Trophoblast cell (in vitro differentiated cells and primary cell): ENCODE measurements around the gene MRPS31.

Experiments
- DNase-seq, 2 donors: peaks; one replicate each; pipeline ENCODE4 v3.0.0-alpha.2; 2016
- H2AFZ ChIP-seq: 2 replicates; pipeline ENCODE4 v1.6.1; 2013; ENCODE audit warnings: low read length, moderate library complexity, mild to moderate bottlenecking; ENCODE audit not compliant: insufficient read depth, poor library complexity
- H2AK5ac ChIP-seq: 2 replicates; pipeline ENCODE4 v1.6.1; 2013; ENCODE audit warnings: mild to moderate bottlenecking, low read length
- H2BK120ac ChIP-seq: 2 replicates; pipeline ENCODE4 v1.6.1; 2013; ENCODE audit warnings: low read length, mild to moderate bottlenecking, moderate library complexity; ENCODE audit not compliant: insufficient read depth, poor library complexity
- H2BK12ac ChIP-seq: 2 replicates; pipeline ENCODE4 v1.6.1; 2013; ENCODE audit warnings: mild to moderate bottlenecking, low read length, moderate library complexity
- H2BK5ac ChIP-seq: 2 replicates; pipeline ENCODE4 v1.6.1; 2013; ENCODE audit warnings: low read length, low read depth, moderate library complexity, mild to moderate bottlenecking; ENCODE audit not compliant: poor library complexity
- H3K14ac ChIP-seq: 2 replicates; pipeline ENCODE4 v1.6.1; 2013; ENCODE audit warnings: mild to moderate bottlenecking, low read length
- H3K18ac ChIP-seq: 2 replicates; pipeline ENCODE4 v1.6.1; 2013; ENCODE audit warnings: mild to moderate bottlenecking, low read length
- H3K23ac ChIP-seq: 2 replicates; pipeline ENCODE4 v1.6.1; 2013; ENCODE audit warnings: low read length
- H3K27ac ChIP-seq: 2 replicates; pipeline ENCODE4 v1.5.1; 2013; ENCODE audit warnings: low read depth, mild to moderate bottlenecking, inconsistent platforms, low read length, moderate library complexity
- H3K27me3 ChIP-seq: 2 replicates; pipeline ENCODE4 v1.6.1; 2013; ENCODE audit warnings: inconsistent platforms, mild to moderate bottlenecking, low read length, moderate library complexity; ENCODE audit not compliant: insufficient read depth
- H3K36me3 ChIP-seq, 2 experiments: 1 replicate in 1 of 2; 2 replicates in 1 of 2; pipeline ENCODE4 v1.6.1; 2013; ENCODE audit warnings: low read length in 2 of 2, mild to moderate bottlenecking in 2 of 2, moderate library complexity in 1 of 2; ENCODE audit not compliant: insufficient read depth in 2 of 2, control insufficient read depth in 1 of 2
- H3K4ac ChIP-seq: 2 replicates; pipeline ENCODE4 v1.6.1; 2013; ENCODE audit warnings: low read depth, mild to moderate bottlenecking, low read length, moderate library complexity
- H3K4me1 ChIP-seq, 2 experiments: 1 replicate in 1 of 2; 2 replicates in 1 of 2; pipeline ENCODE4 v1.6.1; 2013; ENCODE audit warnings: low read length in 2 of 2, mild to moderate bottlenecking in 2 of 2, moderate library complexity in 1 of 2; ENCODE audit not compliant: insufficient read depth in 2 of 2, control insufficient read depth in 1 of 2
- H3K4me2 ChIP-seq: 2 replicates; pipeline ENCODE4 v1.6.1; 2013; ENCODE audit warnings: inconsistent platforms, mild to moderate bottlenecking, low read length, moderate library complexity
- H3K4me3 ChIP-seq: 2 replicates; pipeline ENCODE4 v1.5.1; 2013; ENCODE audit warnings: mild to moderate bottlenecking, low read depth, low read length, inconsistent platforms
- H3K79me1 ChIP-seq: one replicate; pipeline ENCODE4 v1.6.1; 2013; ENCODE audit warnings: low read length
- H3K79me2 ChIP-seq: 2 replicates; pipeline ENCODE4 v1.6.1; 2013; ENCODE audit warnings: low read length, mild to moderate bottlenecking; ENCODE audit not compliant: control insufficient read depth, insufficient read depth, poor library complexity
- H3K9ac ChIP-seq: 2 replicates; pipeline ENCODE4 v1.6.1; 2013; ENCODE audit warnings: mild to moderate bottlenecking, low read length
- H3K9me3 ChIP-seq: 2 replicates; pipeline ENCODE4 v1.6.1; 2013; ENCODE audit warnings: low read depth, mild to moderate bottlenecking, control low read depth, inconsistent platforms, low read length; ENCODE audit not compliant: insufficient read depth
- H4K12ac ChIP-seq: 2 replicates; pipeline ENCODE4 v1.6.1; 2013; ENCODE audit warnings: low read depth, mild to moderate bottlenecking, low read length, moderate library complexity
- H4K8ac ChIP-seq: 2 replicates; pipeline ENCODE4 v1.6.1; 2013; ENCODE audit warnings: low read depth, mild to moderate bottlenecking, low read length, moderate library complexity
- H4K91ac ChIP-seq: one replicate; pipeline ENCODE4 v1.6.1; 2013; ENCODE audit warnings: low read depth, mild to moderate bottlenecking, low read length, moderate library complexity
- WGBS: extraction: QIAGEN DNeasy Blood & Tissue Kit; methylation state at CpG from one replicate; pipeline ENCODE4 v1.1.7; 2013; ENCODE audit warnings: missing lambda C conversion rate; ENCODE audit not compliant: insufficient read length, insufficient coverage; ENCODE audit errors: extremely low coverage; 5-methylcytosine and 5-hydroxymethylcytosine counted together

Gene MRPS31

DNA sequence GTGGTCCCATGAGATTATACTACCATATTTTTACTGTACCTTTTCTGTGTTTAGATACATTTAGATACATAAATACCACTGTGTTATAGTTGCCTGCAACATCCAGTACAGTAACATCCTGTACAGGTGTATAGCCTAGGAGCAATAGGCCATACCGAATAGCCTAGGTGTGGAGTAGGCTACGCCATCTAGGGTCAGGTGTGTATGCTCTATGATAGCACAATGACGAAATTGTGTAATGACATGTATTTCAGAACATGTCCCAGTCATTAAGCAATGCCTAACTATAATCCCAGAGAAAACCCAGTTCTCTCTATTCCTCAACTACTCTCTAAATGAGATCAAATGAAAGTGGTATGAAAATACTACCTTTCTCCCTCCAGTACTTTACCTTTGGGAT, 22.3 kb upstream of the MRPS31 start:
- Histone ChIP-seq H3K23ac (no peak overlapping the region), H3K4me3 (no peak overlapping the region), H3K9ac (no peak overlapping the region), H3K79me2 (peaks cover 8% of the 10 kb centered on the region), H3K27ac (no peak overlapping the region), H2BK12ac (no peak overlapping the region), H3K79me1 (peaks cover 9% of the 10 kb centered on the region), H2AFZ (no peak overlapping the region), H4K91ac (no peak overlapping the region), H3K18ac (no peak overlapping the region), H3K9me3 (peaks cover 7% of the 10 kb centered on the region), H3K4me2 (no peak overlapping the region), H2BK120ac (no peak overlapping the region), H2AK5ac (no peak overlapping the region), H4K8ac (no peak overlapping the region), H3K27me3 (no peaks in the 10 kb centered on the region), H3K14ac (no peak overlapping the region), H3K4me1 (peaks cover 5 to 7% of the 10 kb centered on the region in 2 experiments), H3K36me3 (peaks cover 6 to 13% of the 10 kb centered on the region in 2 experiments), H4K12ac (no peak overlapping the region), H3K4ac (no peak overlapping the region), H2BK5ac (no peak overlapping the region)
- whole genome bisulfite sequencing: no CpG with 5 or more reads among the region's 3 CpGs
- peak in 1 of 2 donors; percentile 68 for DNase-seq

DNA sequence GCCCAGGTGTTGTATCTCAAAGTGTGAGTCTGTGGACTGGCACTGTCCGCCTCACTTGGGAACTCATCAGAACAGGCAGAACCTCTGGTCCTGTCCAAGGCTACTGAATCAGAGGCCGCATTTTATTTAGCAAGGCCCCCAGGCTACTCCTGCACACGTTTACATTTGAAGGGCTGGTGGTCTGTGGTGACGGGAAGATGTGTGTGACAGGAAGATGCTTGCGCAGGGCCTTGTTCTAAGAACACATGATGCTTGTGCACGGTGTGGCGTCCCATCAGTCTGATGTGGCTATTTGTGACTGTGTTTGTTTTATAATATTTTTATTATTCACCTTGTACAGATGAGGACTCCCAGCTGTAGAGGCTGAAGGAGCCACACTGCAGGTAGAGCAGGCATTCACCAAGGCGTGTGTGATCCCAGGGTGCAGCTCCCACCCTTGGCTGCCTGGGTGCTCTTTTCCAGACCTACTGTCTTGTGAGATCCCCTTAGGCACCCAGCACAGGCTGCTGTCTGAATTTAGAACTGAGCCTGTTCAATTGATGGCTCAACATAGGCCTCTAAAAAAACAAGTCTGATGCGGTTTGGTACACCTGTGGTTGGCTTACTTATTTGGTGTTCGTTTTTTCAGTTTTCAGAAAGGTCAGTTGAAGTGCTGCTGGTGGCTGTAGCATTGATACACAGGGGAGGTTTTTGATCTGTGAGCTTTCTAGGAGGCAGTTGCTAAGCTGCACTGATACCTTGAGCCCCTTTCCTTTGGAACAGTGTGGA, 21.5 kb upstream of the MRPS31 start:
- peaks cover 9% of the 10 kb centered on the region for H3K79me1 ChIP-seq
- H3K27ac ChIP-seq: no peak overlapping the region
- no peak overlapping the region for H4K12ac ChIP-seq
- peaks cover 5 to 13% of the 10 kb centered on the region in 2 experiments for H3K36me3 ChIP-seq
- H3K9me3 ChIP-seq: peaks cover 7% of the 10 kb centered on the region
- peaks cover 5 to 7% of the 10 kb centered on the region in 2 experiments for H3K4me1 ChIP-seq
- no peak for DNase-seq
- H2AK5ac ChIP-seq: no peak overlapping the region
- H3K18ac ChIP-seq: no peak overlapping the region
- H3K14ac ChIP-seq: no peak overlapping the region
- H3K4me2 ChIP-seq: no peak overlapping the region
- H3K27me3 ChIP-seq: no peaks in the 10 kb centered on the region
- H4K8ac ChIP-seq: no peak overlapping the region
- no peak overlapping the region for H2BK120ac ChIP-seq
- no peak overlapping the region for H3K4me3 ChIP-seq
- no peak overlapping the region for H2AFZ ChIP-seq
- H3K4ac ChIP-seq: no peak overlapping the region
- H2BK12ac ChIP-seq: no peak overlapping the region
- no CpG with 5 or more reads among the region's 10 CpGs for WGBS
- no peak overlapping the region for H3K9ac ChIP-seq
- H4K91ac ChIP-seq: no peak overlapping the region
- H3K79me2 ChIP-seq: peaks cover 8% of the 10 kb centered on the region
- H3K23ac ChIP-seq: no peak overlapping the region
- H2BK5ac ChIP-seq: no peak overlapping the region

DNA sequence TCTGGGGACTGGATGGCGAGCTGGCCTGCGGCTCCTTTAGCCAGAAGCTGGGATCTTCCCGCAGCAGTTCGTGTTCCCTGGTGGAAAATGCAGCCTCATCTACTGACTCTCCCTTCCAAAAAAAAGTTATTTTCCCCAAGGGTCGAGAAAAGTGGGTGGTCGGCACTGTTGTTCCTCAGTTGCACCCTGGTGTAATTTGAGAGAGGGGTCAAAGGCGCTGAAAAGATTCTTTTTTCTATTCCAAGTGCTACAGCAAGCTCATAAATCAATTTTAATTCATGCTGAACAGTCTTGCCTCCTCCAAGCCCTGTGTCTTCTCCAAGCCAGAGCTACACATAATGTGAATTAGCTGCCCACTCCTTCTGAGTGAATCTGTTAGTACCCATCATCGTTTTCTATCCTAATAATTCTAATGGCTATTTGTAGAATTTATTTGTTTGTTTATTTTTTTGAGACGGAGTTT, 19.2 kb upstream of the MRPS31 start:
- Histone ChIP-seq H3K9ac (peak overlapping the region; percentile 93), H3K4ac (no peak overlapping the region), H3K23ac (no peak overlapping the region), H3K18ac (no peak overlapping the region), H3K36me3 (peaks cover 0 to 8% of the 10 kb centered on the region in 2 experiments), H2BK120ac (no peak overlapping the region), H2BK12ac (no peak overlapping the region), H3K4me3 (peak overlapping the region; percentile 83), H3K27ac (peak overlapping the region; percentile 85), H3K79me1 (peaks cover 9% of the 10 kb centered on the region), H4K91ac (no peak overlapping the region), H3K14ac (peak overlapping the region; percentile 85), H3K9me3 (peaks cover 7% of the 10 kb centered on the region), H3K4me1 (peaks cover 3 to 7% of the 10 kb centered on the region in 2 experiments), H4K8ac (no peak overlapping the region), H4K12ac (peak overlapping the region; percentile 52), H2AK5ac (no peak overlapping the region), H3K4me2 (peak overlapping the region; percentile 97), H3K79me2 (peaks cover 8% of the 10 kb centered on the region), H2BK5ac (peak overlapping the region; percentile 75), H2AFZ (peak overlapping the region; percentile 89), H3K27me3 (no peaks in the 10 kb centered on the region)
- no peak for DNase-seq
- no CpG with 5 or more reads among the region's 9 CpGs for WGBS

DNA sequence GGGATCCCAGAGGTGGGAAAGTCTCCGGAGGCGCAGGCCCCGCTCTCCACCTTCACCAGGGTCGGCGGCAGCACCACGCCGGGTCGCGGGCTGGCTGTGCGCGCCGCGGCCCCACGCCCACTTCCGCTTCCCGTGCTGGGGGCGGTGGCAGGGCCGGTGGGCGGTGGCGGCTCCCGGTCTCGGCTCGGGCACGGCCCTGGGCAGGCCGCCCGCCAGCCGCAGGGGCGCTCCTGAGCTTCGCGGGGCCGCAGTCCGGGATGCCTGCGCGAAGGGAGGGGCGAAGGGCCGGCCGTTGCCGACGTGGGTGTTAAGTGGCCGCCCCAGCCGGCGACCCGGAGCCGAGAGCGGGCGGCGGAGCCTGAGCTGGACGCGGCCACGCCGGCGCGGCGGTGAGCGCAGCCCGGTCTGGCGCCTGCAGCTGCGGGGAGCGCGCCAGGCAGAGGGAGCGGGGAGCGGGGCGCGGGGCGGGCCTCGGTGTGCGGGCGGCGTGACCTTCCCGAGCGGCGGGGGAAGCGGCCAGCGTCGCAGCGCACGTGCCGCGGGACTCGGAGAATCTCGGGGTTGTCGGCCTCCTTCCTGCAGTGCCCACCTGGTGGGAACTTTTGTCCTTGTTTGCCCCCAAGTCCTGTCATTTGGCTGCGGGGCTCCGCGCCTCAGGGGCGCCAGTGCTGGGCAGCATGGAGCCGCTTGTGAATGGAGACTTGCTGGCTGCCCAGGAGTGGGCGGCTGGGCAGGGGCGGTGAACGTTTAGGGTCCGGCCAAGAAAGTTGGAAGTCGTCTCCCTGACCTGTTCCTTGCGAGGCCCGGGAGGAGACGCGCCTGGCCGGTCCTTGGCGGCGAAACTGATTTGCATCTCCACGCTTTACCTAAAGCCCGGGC, 18.5 kb upstream of the MRPS31 start, which contains the start of gene SLC25A15:
TSS of gene SLC25A15 (plus strand) at position 337 of the 879 bp plus-strand sequence. CDS start 3,616 bp downstream, outside the sequence.
- peak within 1 kb of the TSS; percentile 63 for H4K91ac ChIP-seq
- H4K12ac ChIP-seq: peak within 1 kb of the TSS; percentile 99
- H2AFZ ChIP-seq: peak within 1 kb of the TSS; percentile 92
- H3K27me3 ChIP-seq: no peaks in the 10 kb centered on the region
- no peak within 1 kb of the TSS for H3K23ac ChIP-seq
- WGBS: no CpG with 5 or more reads among the region's 101 CpGs
- H3K14ac ChIP-seq: peak within 1 kb of the TSS; percentile 97
- H3K9ac ChIP-seq: peak within 1 kb of the TSS; percentile 93
- peak; percentile 76 to 78 for DNase-seq
- H2AK5ac ChIP-seq: peak within 1 kb of the TSS; percentile 67
- peaks cover 3% of the 10 kb centered on the region in 2 experiments for H3K4me1 ChIP-seq
- H2BK5ac ChIP-seq: peak within 1 kb of the TSS; percentile 75
- H2BK12ac ChIP-seq: peak within 1 kb of the TSS; percentile 21
- peaks cover 6% of the 10 kb centered on the region for H3K9me3 ChIP-seq
- H3K4me3 ChIP-seq: peak within 1 kb of the TSS; percentile 83
- peak within 1 kb of the TSS; percentile 96 for H3K18ac ChIP-seq
- peak within 1 kb of the TSS; percentile 85 for H3K27ac ChIP-seq
- peaks cover 0 to 8% of the 10 kb centered on the region in 2 experiments for H3K36me3 ChIP-seq
- H3K79me2 ChIP-seq: peaks cover 8% of the 10 kb centered on the region
- peak within 1 kb of the TSS; percentile 68 for H2BK120ac ChIP-seq
- peak within 1 kb of the TSS; percentile 97 for H3K4me2 ChIP-seq
- peaks cover 9% of the 10 kb centered on the region for H3K79me1 ChIP-seq
- H3K4ac ChIP-seq: peak within 1 kb of the TSS; percentile 65
- H4K8ac ChIP-seq: peak within 1 kb of the TSS; percentile 98
